NK-92 treated with Interleukin-12 subunit alpha and Interleukin-12 subunit beta, amount 100 ng/mL, for 24 hours (cell line): ENCODE data around the gene SEMA3G.

Source experiments
- DNase-seq: peaks from one replicate; lab custom pipeline; 2025; lab: John Stamatoyannopoulos, UW

The SEMA3G gene

GRCh38 chr3:52479037-52479876, 34.4 kb upstream of the SEMA3G start:
- no peak for DNase-seq

GRCh38 chr3:52477796-52478095, 32.8 kb upstream of the SEMA3G start:
- DNase-seq, result no peak

GRCh38 chr3:52477076-52477795, 32.3 kb upstream of the SEMA3G start:
- no peak for DNase-seq

GRCh38 chr3:52473026-52473425, 28.1 kb upstream of the SEMA3G start:
- DNase-seq, result no peak

GRCh38 chr3:52472239-52473000, 27.5 kb upstream of the SEMA3G start:
- DNase-seq, result no peak

GRCh38 chr3:52471371-52472238, 26.7 kb upstream of the SEMA3G start:
- no peak for DNase-seq

- no peak for DNase-seq
Measured at GRCh38 chr3:52470920-52471319, 26.0 kb upstream of the SEMA3G start.

- no peak for DNase-seq
Measured at GRCh38 chr3:52469001-52469400, 24.1 kb upstream of the SEMA3G start.

- no peak for DNase-seq
Measured at GRCh38 chr3:52468336-52468735, 23.4 kb upstream of the SEMA3G start.

- no peak for DNase-seq
Measured at GRCh38 chr3:52463416-52463815, 18.5 kb upstream of the SEMA3G start.

- no peak for DNase-seq
Measured at GRCh38 chr3:52461874-52462273, 17.0 kb upstream of the SEMA3G start.

GRCh38 chr3:52458770-52459545, 14.1 kb upstream of the SEMA3G start:
- DNase-seq, result no peak

GRCh38 chr3:52458031-52458760, 13.3 kb upstream of the SEMA3G start:
- DNase-seq, result no peak

- no peak for DNase-seq
Measured at GRCh38 chr3:52456800-52457183, 11.9 kb upstream of the SEMA3G start.

GRCh38 chr3:52456169-52456799, 11.4 kb upstream of the SEMA3G start:
- no peak for DNase-seq

GRCh38 chr3:52455283-52456168, 10.6 kb upstream of the SEMA3G start, which contains the start of gene NISCH:
NISCH (plus strand) TSS chr3:52455604; CDS start chr3:52455642, 38 bp downstream.
- peak; percentile 77 for DNase-seq

GRCh38 chr3:52454938-52455282, 10.0 kb upstream of the SEMA3G start:
- DNase-seq, result no peak

GRCh38 chr3:52454250-52454937, 9.5 kb upstream of the SEMA3G start:
- DNase-seq, result no peak
